IMR-90 (cell line): ENCODE data around the gene SIK2. TPM values are rescaled to one million over a fixed set of nuclear protein-coding genes. Genes with fewer than 3 reads are reported as not detected.

Experiments
- ATAC-seq: fragments of 200-7000 bp; cut with Tn5 transposase; 2 replicates; pipeline ENCODE4 v1.9.1; 2020; ENCODE audit warnings: low read depth, mild to moderate bottlenecking, moderate library complexity
- BruUV-seq: library from RNA; stranded (reverse); fragments of 400-500 nt; replicated peaks from 2 replicates; lab custom pipeline; 2021; lab: Mats Ljungman, UMichigan
- CTCF ChIA-PET: fragments of 300-600 bp; formaldehyde crosslinking; extraction: SDS; loops from one replicate; lab custom pipeline; 2021; ENCODE audit warnings: antibody characterized with exemption; lab: Yijun Ruan, JAX
- POLR2A ChIA-PET: fragments of 300-600 bp; sonication (Branson Sonifier 250); formaldehyde crosslinking; loops from one replicate; lab custom pipeline; 2022; ENCODE audit warnings: antibody characterized with exemption; ENCODE audit not compliant: unreplicated experiment; lab: Charles Lee
- DNase-seq: peaks from one replicate; pipeline ENCODE4 v3.0.0; 2013
- H2AFZ ChIP-seq: replicated peaks from 2 replicates; pipeline ENCODE3; 2013; ENCODE audit warnings: low read length, mild to moderate bottlenecking; ENCODE audit not compliant: poor library complexity
- H2AK5ac ChIP-seq: 2 replicates; pipeline ENCODE4 v1.6.1; 2013; ENCODE audit warnings: low read depth, low read length, inconsistent platforms
- H2AK9ac ChIP-seq: replicated peaks from 2 replicates; pipeline ENCODE3; 2013; ENCODE audit warnings: mild to moderate bottlenecking, low read depth, low read length, moderate library complexity; ENCODE audit not compliant: poor library complexity
- H2BK120ac ChIP-seq: 2 replicates; pipeline ENCODE4 v1.6.1; 2013; ENCODE audit warnings: low read depth, low read length, inconsistent platforms
- H2BK15ac ChIP-seq: 3 replicates; pipeline ENCODE4 v1.6.1; 2013; ENCODE audit warnings: low read depth, low read length, inconsistent platforms
- H2BK20ac ChIP-seq: 2 replicates; pipeline ENCODE4 v1.6.1; 2013; ENCODE audit warnings: low read depth, mild to moderate bottlenecking, inconsistent platforms, low read length, moderate library complexity
- H2BK5ac ChIP-seq: 2 replicates; pipeline ENCODE4 v1.6.1; 2013; ENCODE audit warnings: mild to moderate bottlenecking, low read depth, low read length, inconsistent platforms; ENCODE audit not compliant: poor library complexity, severe bottlenecking
- H3K14ac ChIP-seq: replicated peaks from 2 replicates; pipeline ENCODE4 v1.6.1; 2013; ENCODE audit warnings: low read depth, low read length, inconsistent platforms
- H3K18ac ChIP-seq: 2 replicates; pipeline ENCODE4 v1.6.1; 2013; ENCODE audit warnings: low read depth, low read length, control low read depth
- H3K23ac ChIP-seq: 2 replicates; pipeline ENCODE4 v1.6.1; 2013; ENCODE audit warnings: low read depth, low read length, inconsistent platforms
- H3K27ac ChIP-seq: 2 replicates; pipeline ENCODE4 v1.5.1; 2013; ENCODE audit warnings: mild to moderate bottlenecking, control low read depth, low read length; ENCODE audit not compliant: insufficient read depth
- H3K27me3 ChIP-seq: 2 replicates; pipeline ENCODE4 v1.6.1; 2013; ENCODE audit warnings: low read length; ENCODE audit not compliant: control insufficient read depth, insufficient read depth
- H3K36me3 ChIP-seq: 2 replicates; pipeline ENCODE4 v1.6.1; 2013; ENCODE audit warnings: low read length, mixed read lengths; ENCODE audit not compliant: control insufficient read depth, insufficient read depth
- H3K4ac ChIP-seq: 2 replicates; pipeline ENCODE4 v1.6.1; 2013; ENCODE audit warnings: low read depth, low read length, inconsistent platforms
- H3K4me1 ChIP-seq: 2 replicates; pipeline ENCODE4 v1.6.1; 2013; ENCODE audit warnings: low read length, mixed read lengths; ENCODE audit not compliant: control insufficient read depth, insufficient read depth
- H3K4me2 ChIP-seq: 2 replicates; pipeline ENCODE4 v1.6.1; 2013; ENCODE audit warnings: low read depth, mild to moderate bottlenecking, control low read depth, low read length, moderate library complexity
- H3K4me3 ChIP-seq: 2 replicates; pipeline ENCODE4 v1.5.1; 2013; ENCODE audit warnings: low read depth, mild to moderate bottlenecking, control low read depth, low read length, moderate library complexity; ENCODE audit not compliant: insufficient read depth
- H3K56ac ChIP-seq: 2 replicates; pipeline ENCODE4 v1.6.1; 2013; ENCODE audit warnings: low read length, inconsistent platforms; ENCODE audit not compliant: insufficient read depth; ENCODE audit errors: extremely low read depth
- H3K79me1 ChIP-seq, 2 experiments: 2 replicates each; pipeline ENCODE4 v1.6.1; 2013; ENCODE audit warnings: low read length in 2 of 2, inconsistent platforms in 1 of 2, low read depth in 1 of 2
- H3K9ac ChIP-seq: 2 replicates; pipeline ENCODE4 v1.6.1; 2013; ENCODE audit warnings: low read depth, low read length, control low read depth
- H3K9me1 ChIP-seq: 2 replicates; pipeline ENCODE4 v1.6.1; 2013; ENCODE audit warnings: low read length, inconsistent platforms; ENCODE audit not compliant: insufficient read depth
- H3K9me3 ChIP-seq: 2 replicates; pipeline ENCODE4 v1.6.1; 2013; ENCODE audit warnings: low read length; ENCODE audit not compliant: control insufficient read depth, insufficient read depth
- H4K20me1 ChIP-seq: 2 replicates; pipeline ENCODE4 v1.6.1; 2013; ENCODE audit warnings: low read length, inconsistent platforms; ENCODE audit not compliant: insufficient read depth
- H4K5ac ChIP-seq: 2 replicates; pipeline ENCODE4 v1.6.1; 2013; ENCODE audit warnings: mild to moderate bottlenecking, low read depth, low read length, control low read depth
- H4K8ac ChIP-seq, 2 experiments: 2 replicates each; pipeline ENCODE4 v1.6.1; 2013; ENCODE audit warnings: low read depth in 2 of 2, low read length in 2 of 2, control low read depth in 1 of 2, inconsistent platforms in 1 of 2
- H4K91ac ChIP-seq: 2 replicates; pipeline ENCODE4 v1.6.1; 2013; ENCODE audit warnings: low read depth, low read length, inconsistent platforms; ENCODE audit not compliant: insufficient read depth
- BHLHE40 ChIP-seq: fragments of 150-350 bp; IDR thresholded peaks from 2 replicates; pipeline ENCODE4 v1.6.1; 2016; ENCODE audit warnings: mild to moderate bottlenecking, low read depth, low read length
- CEBPB ChIP-seq: IDR thresholded peaks from 2 replicates; pipeline ENCODE4 v1.6.1; 2012; ENCODE audit warnings: low read depth, low read length, improper control_type of control experiment
- CHD1 ChIP-seq: IDR thresholded peaks from 2 replicates; pipeline ENCODE4 v1.6.1; 2012; ENCODE audit warnings: low read depth, low read length, improper control_type of control experiment
- CTCF ChIP-seq: conservative IDR thresholded peaks from 2 replicates; pipeline ENCODE4 v1.5.1; 2012; ENCODE audit warnings: mild to moderate bottlenecking, low read depth, low read length, improper control_type of control experiment
- FOS ChIP-seq: fragments of 150-350 bp; IDR thresholded peaks from 2 replicates; pipeline ENCODE4 v1.6.1; 2016; ENCODE audit warnings: low read depth, low read length
- MAZ ChIP-seq: IDR thresholded peaks from 2 replicates; pipeline ENCODE4 v1.6.1; 2012; ENCODE audit warnings: low read depth, mild to moderate bottlenecking, low read length, improper control_type of control experiment, moderate library complexity, borderline replicate concordance
- MXI1 ChIP-seq: IDR thresholded peaks from 2 replicates; pipeline ENCODE4 v1.6.1; 2012; ENCODE audit warnings: low read depth, mild to moderate bottlenecking, low read length, moderate library complexity, borderline replicate concordance
- POLR2A ChIP-seq: IDR thresholded peaks from 2 replicates; pipeline ENCODE4 v1.6.1; 2012; ENCODE audit warnings: mild to moderate bottlenecking, low read depth, low read length
- RAD21 ChIP-seq: IDR thresholded peaks from 2 replicates; pipeline ENCODE4 v1.6.1; 2012; ENCODE audit warnings: low read length, improper control_type of control experiment
- RCOR1 ChIP-seq: IDR thresholded peaks from 2 replicates; pipeline ENCODE4 v1.6.1; 2012; ENCODE audit warnings: mild to moderate bottlenecking, low read length, improper control_type of control experiment; ENCODE audit not compliant: insufficient replicate concordance
- RFX5 ChIP-seq: IDR thresholded peaks from 2 replicates; pipeline ENCODE4 v1.8.0; 2012; ENCODE audit warnings: low read depth, mild to moderate bottlenecking, low read length, moderate library complexity
- dilution Hi-C: fragments of 300-500 bp; cut with HindIII; formaldehyde crosslinking; loops from one replicate; pipeline ENCODE4 v1.14.3; 2018; ENCODE audit warnings: low sequenced_read_pairs; ENCODE audit not compliant: unreplicated experiment
- in situ Hi-C: fragments of 300-500 bp; cut with MboI; formaldehyde crosslinking; loops from 3 replicates; pipeline ENCODE4 v1.14.3; 2019; ENCODE audit warnings: low sequenced_read_pairs, inconsistent platforms, mixed read lengths
- intact Hi-C: fragments of 100-400 bp; cut with micrococcal nuclease; formaldehyde crosslinking; loops from 2 replicates; pipeline ENCODE4 v1.10.0; 2022
- polyA plus RNA-seq, 3 experiments: library from polyadenylated mRNA; depleted of rRNA; stranded (reverse); fragments of >200 nt; gene quantifications; 2 replicates each; pipeline ENCODE4 v1.2.3, GENCODE V29; 2012; ENCODE audit warnings: low replicate concordance in 1 of 3
- total RNA-seq: library from RNA; depleted of rRNA; stranded (reverse); fragments of >200 nt; gene quantifications from 2 replicates; pipeline ENCODE4 v1.2.3, GENCODE V29; 2012
- TF ChIP-seq, protein P1 (sequence below): fragments of 150-350 bp; IDR thresholded peaks from 2 replicates; pipeline ENCODE4 v1.6.1; 2016; ENCODE audit warnings: low read depth, mild to moderate bottlenecking, low read length, moderate library complexity, borderline replicate concordance
- TF ChIP-seq, protein P2 (sequence below): fragments of 150-350 bp; IDR thresholded peaks from 2 replicates; pipeline ENCODE4 v1.6.1; 2017; ENCODE audit warnings: mild to moderate bottlenecking, antibody characterized with exemption, low read length, low read depth

Gene SIK2
- total and polyA plus RNA-seq, 2 of the 4 experiments (the other 2 are of a cell fraction), result 7.9 to 10.4 TPM

- TF ChIP-seq POLR2A, result no peak
- TF ChIP-seq RFX5, result no peak
Measured at GRCh38 chr11:111591187-111591960, 10.9 kb upstream of the SIK2 start (continued).

DNA sequence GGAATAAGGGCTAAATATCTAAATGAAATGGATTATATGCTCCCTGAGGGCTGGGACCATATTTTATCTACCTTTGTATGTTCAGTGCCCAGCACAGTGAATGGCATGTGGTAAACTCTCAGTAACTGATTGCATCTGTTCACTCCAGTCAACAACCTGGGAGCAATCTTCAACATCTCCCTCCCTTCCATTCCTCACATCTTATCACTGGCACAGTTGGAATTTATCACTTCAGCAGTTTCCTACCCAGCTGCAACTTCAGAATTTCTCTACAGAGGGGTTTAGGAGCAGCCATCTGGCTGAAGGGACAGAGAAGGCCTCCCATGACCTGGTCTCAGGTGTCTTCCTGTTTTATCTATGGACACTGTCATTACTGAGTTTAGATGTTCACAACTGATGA, 9.8 kb upstream of the SIK2 start:
- ChIA-PET POLR2A (no interaction called here), CTCF (no interaction called here)
- Histone ChIP-seq H3K4me2 (no peak overlapping the region), H3K18ac (no peak overlapping the region), H2AK5ac (no peak overlapping the region), H3K4me1 (no peaks in the 10 kb centered on the region), H2BK20ac (no peak overlapping the region), H4K91ac (no peak overlapping the region), H3K4me3 (no peak overlapping the region), H2BK15ac (no peak overlapping the region), H3K36me3 (no peaks in the 10 kb centered on the region), H2BK120ac (no peak overlapping the region), H3K9me1 (no peaks in the 10 kb centered on the region), H3K79me1 (no peaks in the 10 kb centered on the region), H4K5ac (no peak overlapping the region), H2AFZ (no peak overlapping the region), H3K14ac (no peak overlapping the region), H2AK9ac (no peak overlapping the region), H3K27ac (no peak overlapping the region), H3K23ac (no peak overlapping the region), H3K56ac (no peak overlapping the region), H3K27me3 (0 out of 2 replicates have a peak, but pooled peaks cover 2% of the 10 kb centered on the region), H3K4ac (no peak overlapping the region), H4K8ac (no peak overlapping the region), H3K9me3 (peaks cover 2% of the 10 kb centered on the region; the same call in 1 of the 2 replicates), H4K20me1 (no peaks in the 10 kb centered on the region), H2BK5ac (no peak overlapping the region), H3K9ac (no peak overlapping the region)
- no peak for ATAC-seq
- dilution Hi-C loops (no loop called here), in situ Hi-C loops (loop anchor here (25.0 kb wide), 1 partner anchor 395 kb away; no protein-coding TSS in a partner anchor), intact Hi-C loops (loop anchor here (10.0 kb wide), 1 partner anchor 138 kb away; no protein-coding TSS in a partner anchor)
- BruUV-seq, result no TSS peak
- no peak for DNase-seq
- TF ChIP-seq POLR2A, result no peak
- TF ChIP-seq, protein P1, sequence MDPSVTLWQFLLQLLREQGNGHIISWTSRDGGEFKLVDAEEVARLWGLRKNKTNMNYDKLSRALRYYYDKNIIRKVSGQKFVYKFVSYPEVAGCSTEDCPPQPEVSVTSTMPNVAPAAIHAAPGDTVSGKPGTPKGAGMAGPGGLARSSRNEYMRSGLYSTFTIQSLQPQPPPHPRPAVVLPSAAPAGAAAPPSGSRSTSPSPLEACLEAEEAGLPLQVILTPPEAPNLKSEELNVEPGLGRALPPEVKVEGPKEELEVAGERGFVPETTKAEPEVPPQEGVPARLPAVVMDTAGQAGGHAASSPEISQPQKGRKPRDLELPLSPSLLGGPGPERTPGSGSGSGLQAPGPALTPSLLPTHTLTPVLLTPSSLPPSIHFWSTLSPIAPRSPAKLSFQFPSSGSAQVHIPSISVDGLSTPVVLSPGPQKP, result no peak
- no peak for TF ChIP-seq CHD1
- no peak for TF ChIP-seq FOS
- no peak for TF ChIP-seq BHLHE40
- no peak for TF ChIP-seq MXI1
- TF ChIP-seq, protein P2, sequence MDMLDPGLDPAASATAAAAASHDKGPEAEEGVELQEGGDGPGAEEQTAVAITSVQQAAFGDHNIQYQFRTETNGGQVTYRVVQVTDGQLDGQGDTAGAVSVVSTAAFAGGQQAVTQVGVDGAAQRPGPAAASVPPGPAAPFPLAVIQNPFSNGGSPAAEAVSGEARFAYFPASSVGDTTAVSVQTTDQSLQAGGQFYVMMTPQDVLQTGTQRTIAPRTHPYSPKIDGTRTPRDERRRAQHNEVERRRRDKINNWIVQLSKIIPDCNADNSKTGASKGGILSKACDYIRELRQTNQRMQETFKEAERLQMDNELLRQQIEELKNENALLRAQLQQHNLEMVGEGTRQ, result no peak
- TF ChIP-seq CEBPB, result no peak
- no peak for TF ChIP-seq RAD21
- TF ChIP-seq CTCF, result no peak
- TF ChIP-seq MAZ, result no peak
- TF ChIP-seq RCOR1, result no peak
